Adipocyte (in vitro differentiated cells): ENCODE measurements around the gene ZNF121.
"Not testable (repeated sequence)": the region's sequence is repeated elsewhere in the genome, so short reads cannot be mapped to it uniquely, and the experiment has no call there.

Source experiments
- DNase-seq: peaks from one replicate; pipeline ENCODE4 v3.0.0-alpha.2; 2015; ENCODE audit warnings: low read depth
- H3K27me3 ChIP-seq: replicated peaks from 2 replicates; pipeline ENCODE4 v1.7.0; 2013; ENCODE audit warnings: mild to moderate bottlenecking, low read length, moderate library complexity; ENCODE audit not compliant: control insufficient read depth, insufficient read depth
- H3K36me3 ChIP-seq: 2 replicates; pipeline ENCODE4 v1.7.0; 2013; ENCODE audit warnings: low read length, mild to moderate bottlenecking, moderate library complexity; ENCODE audit not compliant: control insufficient read depth, insufficient read depth, severe bottlenecking
- H3K4me1 ChIP-seq: 2 replicates; pipeline ENCODE4 v1.7.0; 2013; ENCODE audit warnings: mild to moderate bottlenecking, low read length, moderate library complexity; ENCODE audit not compliant: control insufficient read depth, insufficient read depth
- H3K4me3 ChIP-seq: 2 replicates; pipeline ENCODE4 v1.7.0; 2013; ENCODE audit warnings: mild to moderate bottlenecking, low read length, moderate library complexity
- H3K9ac ChIP-seq: 2 replicates; pipeline ENCODE4 v1.7.0; 2013; ENCODE audit warnings: mild to moderate bottlenecking, low read length, moderate library complexity
- H3K9me3 ChIP-seq: 2 replicates; pipeline ENCODE4 v1.7.0; 2013; ENCODE audit warnings: mild to moderate bottlenecking, low read length, moderate library complexity; ENCODE audit not compliant: control insufficient read depth

ZNF121 gene

GRCh38 chr19:9582081-9582725 is 2.1 kb downstream of the ZNF121 start:
- DNase-seq, H3K4me1 ChIP-seq, H3K9me3 ChIP-seq, H3K9ac ChIP-seq, H3K27me3 ChIP-seq: not testable (repeated sequence)
- Histone ChIP-seq H3K36me3 (peaks cover 13% of the 10 kb centered on the region), H3K4me3 (peak overlapping the region; percentile 12)

DNA sequence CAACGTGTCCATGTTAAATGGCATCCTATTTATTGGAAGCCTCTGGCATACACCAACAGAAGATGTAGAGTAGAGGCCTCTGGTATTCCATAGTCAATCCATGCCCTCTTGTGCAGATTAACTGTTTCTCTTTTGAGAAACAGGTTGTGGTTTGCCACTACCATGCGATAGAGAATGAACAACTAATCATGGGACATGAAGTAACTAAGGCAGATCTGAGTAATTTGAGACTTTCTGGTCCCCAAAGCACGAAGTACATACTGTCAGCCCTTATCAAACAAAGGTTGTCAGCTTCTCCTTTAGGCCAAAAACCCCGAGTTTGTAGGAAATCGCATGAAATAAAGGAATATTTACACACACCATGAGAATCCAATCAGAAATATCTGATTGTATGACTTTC is 3.6 kb downstream of the ZNF121 start:
- Histone ChIP-seq H3K9me3 (peaks cover 17% of the 10 kb centered on the region), H3K4me3 (no peak overlapping the region), H3K4me1 (no peaks in the 10 kb centered on the region), H3K36me3 (peaks cover 13% of the 10 kb centered on the region), H3K27me3 (no peaks in the 10 kb centered on the region), H3K9ac (no peak overlapping the region)
- DNase-seq = no peak

DNA sequence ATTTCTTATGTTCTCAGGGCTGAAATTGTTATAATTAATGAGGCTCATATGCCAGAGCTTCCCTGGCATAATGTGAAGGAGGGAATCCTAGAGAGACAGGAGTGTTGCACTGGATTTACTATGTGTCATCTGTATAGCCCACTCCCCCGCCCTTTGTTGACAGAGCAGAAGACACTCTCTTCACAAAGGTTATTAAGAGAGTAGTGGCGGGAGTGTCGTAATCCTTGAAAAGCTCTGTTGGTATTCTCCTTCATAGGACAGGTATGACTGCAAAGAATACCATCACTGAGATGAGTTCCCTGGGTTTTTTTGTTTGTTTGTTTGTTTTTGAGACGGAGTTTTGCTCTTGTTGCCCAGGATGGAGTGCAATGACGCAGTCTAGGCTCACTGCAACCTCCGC is 14.0 kb downstream of the ZNF121 start:
- Histone ChIP-seq H3K4me1 (no peaks in the 10 kb centered on the region), H3K9ac (no peak overlapping the region), H3K27me3 (no peaks in the 10 kb centered on the region), H3K4me3 (peak overlapping the region; percentile 29), H3K9me3 (peaks cover 92% of the 10 kb centered on the region), H3K36me3 (peaks cover 60% of the 10 kb centered on the region)
- DNase-seq = no peak

- Histone ChIP-seq H3K4me1 (no peaks in the 10 kb centered on the region), H3K27me3 (no peaks in the 10 kb centered on the region), H3K4me3 (peak overlapping the region; percentile 68), H3K9me3 (peaks cover 95% of the 10 kb centered on the region), H3K9ac (no peak overlapping the region), H3K36me3 (peaks cover 85% of the 10 kb centered on the region)
- DNase-seq = no peak
These were observed 17.6 kb downstream of the ZNF121 start for GRCh38 chr19:9566729-9567128.

- H3K4me3 ChIP-seq = peak overlapping the region; percentile 68
- H3K9me3 ChIP-seq = peaks cover 95% of the 10 kb centered on the region
- no peak for DNase-seq
These were observed 18.2 kb downstream of the ZNF121 start for GRCh38 chr19:9565900-9566705.

DNA sequence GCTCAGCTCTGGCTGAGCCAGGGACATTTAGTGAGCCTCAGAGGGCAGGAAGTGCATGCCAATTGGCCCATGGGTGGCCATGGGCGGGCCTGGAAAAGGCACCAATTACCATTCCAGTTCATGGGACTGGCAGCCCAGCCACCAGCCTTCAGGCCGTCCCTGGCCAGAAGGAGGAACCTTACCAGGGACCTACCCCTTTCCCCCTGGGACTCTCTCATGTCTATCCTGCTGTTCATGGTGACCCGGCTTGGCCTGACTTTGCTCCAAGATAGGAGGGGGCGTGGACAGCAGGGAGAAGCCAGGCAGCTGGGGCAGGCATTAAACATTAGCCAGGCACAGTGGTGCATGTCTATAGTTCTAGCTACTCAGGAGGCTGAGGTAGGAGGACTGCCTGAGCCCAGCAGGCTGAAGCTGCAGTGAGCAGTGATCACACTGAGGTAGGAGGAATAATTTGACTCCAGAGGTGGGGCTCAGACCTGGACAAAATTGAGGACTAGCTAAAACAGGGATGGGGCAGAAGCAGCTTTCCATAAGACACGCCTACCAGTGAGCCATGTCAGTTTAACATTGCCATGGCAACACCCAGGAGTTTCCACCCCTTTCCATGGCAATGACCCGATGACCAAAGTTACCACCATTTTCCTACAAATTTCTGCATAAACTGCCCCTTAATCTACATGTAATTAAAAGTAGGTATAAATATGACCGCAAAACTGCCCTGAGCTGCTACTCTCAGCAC is 31.6 kb downstream of the ZNF121 start:
- H3K9ac ChIP-seq = no peak overlapping the region
- no peaks in the 10 kb centered on the region for H3K27me3 ChIP-seq
- DNase-seq = no peak
- H3K4me3 ChIP-seq = no peak overlapping the region
- no peaks in the 10 kb centered on the region for H3K4me1 ChIP-seq
- no peaks in the 10 kb centered on the region for H3K36me3 ChIP-seq
- H3K9me3 ChIP-seq = peaks cover 12% of the 10 kb centered on the region

More at GRCh38 chr19:9565900-9566705, 18.2 kb downstream of the ZNF121 start:
- Histone ChIP-seq H3K27me3 (no peaks in the 10 kb centered on the region), H3K4me1 (no peaks in the 10 kb centered on the region), H3K9ac (no peak overlapping the region), H3K36me3 (peaks cover 87% of the 10 kb centered on the region)

DNA sequence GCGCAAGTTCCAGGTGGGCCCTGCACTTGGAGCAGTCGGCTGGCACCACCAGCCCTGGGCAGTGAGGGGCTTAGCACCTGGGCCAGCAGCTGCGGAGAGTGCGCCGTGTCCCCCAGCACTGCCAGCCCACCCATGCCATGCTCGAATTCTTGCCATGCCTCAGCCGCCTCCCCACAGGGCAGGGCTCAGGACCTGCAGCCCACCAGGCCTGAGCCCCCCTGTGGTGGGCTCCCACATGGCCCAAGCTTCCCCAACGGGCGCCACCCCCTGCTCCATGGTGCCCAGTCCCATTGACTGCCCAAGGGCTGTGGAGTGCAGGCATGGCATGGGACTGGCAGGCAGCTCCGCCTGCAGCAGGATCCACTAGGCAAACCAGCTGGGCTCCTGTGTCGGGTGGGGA is 36.4 kb downstream of the ZNF121 start:
- no peak for DNase-seq
- Histone ChIP-seq H3K4me3 (no peak overlapping the region), H3K9me3 (no peaks in the 10 kb centered on the region), H3K4me1 (no peaks in the 10 kb centered on the region), H3K27me3 (no peaks in the 10 kb centered on the region), H3K36me3 (no peaks in the 10 kb centered on the region), H3K9ac (no peak overlapping the region)

DNA sequence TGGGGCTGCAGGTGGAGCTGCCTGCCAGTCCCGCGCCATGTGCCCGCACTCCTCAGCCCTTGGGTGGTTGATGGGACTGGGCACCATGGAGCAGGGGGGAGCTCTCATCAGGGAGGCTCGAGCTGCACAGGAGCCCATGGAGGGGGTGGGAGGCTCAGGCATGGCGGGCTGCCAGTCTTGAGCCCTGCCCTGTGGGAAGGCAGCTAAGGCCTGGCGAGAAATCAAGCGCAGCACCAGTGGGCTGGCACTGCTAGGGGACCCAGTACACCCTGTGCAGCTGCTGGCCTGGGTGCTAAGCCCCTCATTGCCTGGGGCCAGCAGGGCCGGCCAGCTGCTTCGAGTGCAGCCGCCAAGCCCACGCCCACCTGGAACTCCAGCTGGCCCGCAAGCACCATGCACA is 43.0 kb downstream of the ZNF121 start:
- H3K27me3 ChIP-seq, H3K9ac ChIP-seq, DNase-seq, H3K4me3 ChIP-seq, H3K36me3 ChIP-seq, H3K9me3 ChIP-seq: not testable (repeated sequence)
- H3K4me1 ChIP-seq = peaks cover 15% of the 10 kb centered on the region

DNA sequence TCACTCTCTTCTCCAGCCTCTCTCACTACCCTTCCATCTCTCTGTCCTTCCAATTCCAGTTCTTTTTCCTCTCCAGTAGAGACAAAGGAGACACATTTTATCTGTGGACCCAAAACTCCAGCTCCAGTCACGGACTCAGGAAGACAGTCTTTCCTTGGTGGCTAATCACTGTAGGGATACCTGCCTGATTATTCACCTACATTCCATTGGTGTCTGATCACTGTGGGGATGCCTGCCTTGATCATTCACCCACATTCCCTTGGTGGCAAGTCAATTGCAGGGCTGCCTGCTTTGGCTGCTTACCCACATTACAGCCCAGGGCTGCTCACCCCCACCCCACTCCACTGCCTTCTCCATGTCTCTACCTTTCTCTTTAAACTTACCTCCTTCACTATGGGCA is 44.4 kb downstream of the ZNF121 start:
- DNase-seq = not testable (repeated sequence)

DNA sequence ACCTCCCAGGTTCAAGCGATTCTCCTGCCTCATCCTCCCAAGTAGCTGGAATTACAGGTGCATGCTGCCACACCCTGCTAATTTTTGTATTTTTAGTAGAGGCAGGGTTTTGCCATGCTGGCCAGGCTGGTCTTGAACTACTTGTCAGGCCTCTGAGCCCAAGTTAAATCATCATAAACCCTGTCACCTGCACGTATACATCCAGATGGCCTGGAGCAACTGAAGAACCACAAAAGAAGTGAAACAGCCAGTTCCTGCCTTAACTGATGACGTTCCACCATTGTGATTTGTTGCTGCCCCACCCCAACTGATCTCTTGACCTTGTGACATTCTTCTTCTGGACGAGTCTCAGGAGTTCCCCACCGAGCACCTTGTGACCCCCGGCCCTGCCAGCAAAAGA is 45.1 kb downstream of the ZNF121 start:
- H3K27me3 ChIP-seq, DNase-seq: not testable (repeated sequence)
- H3K4me3 ChIP-seq = peak overlapping the region; percentile 96
- peaks cover 21% of the 10 kb centered on the region for H3K36me3 ChIP-seq
- H3K9me3 ChIP-seq = peaks cover 26% of the 10 kb centered on the region
- H3K4me1 ChIP-seq = peaks cover 15% of the 10 kb centered on the region
- H3K9ac ChIP-seq = peak overlapping the region; percentile 98

More for the DNA sequence above, 44.4 kb downstream of the ZNF121 start:
- peaks cover 18% of the 10 kb centered on the region for H3K9me3 ChIP-seq
- peaks cover 15% of the 10 kb centered on the region for H3K4me1 ChIP-seq
- not testable (repeated sequence) for H3K9ac ChIP-seq, H3K27me3 ChIP-seq, H3K4me3 ChIP-seq
- H3K36me3 ChIP-seq = peaks cover 13% of the 10 kb centered on the region
